HG03095 (cell line): Measurements from ENCODE around the gene TMC6.
"Not testable (repeated sequence)": the region's sequence is repeated elsewhere in the genome, so short reads cannot be mapped to it uniquely, and the experiment has no call there.

Source experiments
- ATAC-seq: cut with Tn5 transposase; IDR thresholded peaks from one replicate; pipeline ENCODE4 v1.9.1; 2021; ENCODE audit warnings: moderate library complexity; ENCODE audit not compliant: unreplicated experiment

The TMC6 gene

GRCh38 chr17:78124081-78124835 lies 4.3 kb downstream of the TMC6 start:
- ATAC-seq = no peak

GRCh38 chr17:78123258-78123929 lies 5.2 kb downstream of the TMC6 start:
- ATAC-seq = no peak

DNA sequence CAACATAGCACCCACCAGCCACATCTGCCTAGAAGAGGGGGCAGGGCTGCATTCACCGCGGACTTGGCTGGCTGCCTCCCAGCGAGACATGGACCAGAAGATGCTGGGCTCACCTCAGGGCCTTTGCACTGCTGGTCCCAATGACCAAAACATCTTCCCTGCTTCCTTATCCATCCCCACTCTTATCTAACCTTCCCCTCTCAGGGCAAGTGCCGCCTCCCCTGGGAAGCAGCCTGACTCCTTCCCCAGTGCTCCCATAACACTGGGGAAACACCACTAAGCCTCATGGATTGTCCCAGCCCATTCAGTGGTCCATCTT lies 5.7 kb downstream of the TMC6 start:
- no peak for ATAC-seq

DNA sequence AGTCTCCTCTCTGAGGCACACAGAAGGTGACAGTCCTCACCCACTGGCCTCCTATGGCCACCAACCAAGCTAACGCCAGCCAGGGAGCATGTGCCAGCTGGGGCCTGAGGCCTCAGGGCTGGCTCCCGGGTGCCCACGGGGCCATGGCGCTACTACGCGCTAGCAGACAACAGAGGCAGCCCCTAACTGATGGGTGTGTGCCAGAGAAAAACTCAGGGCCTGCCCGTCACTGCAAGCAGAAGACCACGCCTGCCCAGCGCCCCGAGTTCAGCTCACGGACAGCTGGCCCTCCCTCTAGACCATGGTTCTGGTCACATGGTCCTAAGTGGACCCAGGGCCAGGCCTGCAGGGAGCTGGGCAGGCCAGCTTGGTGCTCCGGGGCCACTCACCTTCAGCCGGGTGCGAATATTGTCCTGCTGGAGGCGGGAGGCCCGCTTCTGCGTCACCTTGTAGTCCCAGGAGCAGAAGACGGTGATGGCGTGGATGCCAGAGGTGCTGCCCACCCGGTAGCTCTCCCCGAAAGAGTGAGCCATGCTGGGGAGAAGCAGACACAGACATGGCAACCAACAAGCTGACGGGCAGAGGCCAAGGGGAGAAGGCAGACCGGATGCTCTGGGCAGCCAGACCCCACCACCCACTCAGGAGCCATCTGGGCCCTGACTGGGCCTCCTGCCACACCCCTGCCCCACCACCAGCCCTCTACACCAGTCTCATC lies 6.2 kb downstream of the TMC6 start:
- no peak for ATAC-seq

GRCh38 chr17:78121801-78122215 lies 6.7 kb downstream of the TMC6 start:
- ATAC-seq = no peak

DNA sequence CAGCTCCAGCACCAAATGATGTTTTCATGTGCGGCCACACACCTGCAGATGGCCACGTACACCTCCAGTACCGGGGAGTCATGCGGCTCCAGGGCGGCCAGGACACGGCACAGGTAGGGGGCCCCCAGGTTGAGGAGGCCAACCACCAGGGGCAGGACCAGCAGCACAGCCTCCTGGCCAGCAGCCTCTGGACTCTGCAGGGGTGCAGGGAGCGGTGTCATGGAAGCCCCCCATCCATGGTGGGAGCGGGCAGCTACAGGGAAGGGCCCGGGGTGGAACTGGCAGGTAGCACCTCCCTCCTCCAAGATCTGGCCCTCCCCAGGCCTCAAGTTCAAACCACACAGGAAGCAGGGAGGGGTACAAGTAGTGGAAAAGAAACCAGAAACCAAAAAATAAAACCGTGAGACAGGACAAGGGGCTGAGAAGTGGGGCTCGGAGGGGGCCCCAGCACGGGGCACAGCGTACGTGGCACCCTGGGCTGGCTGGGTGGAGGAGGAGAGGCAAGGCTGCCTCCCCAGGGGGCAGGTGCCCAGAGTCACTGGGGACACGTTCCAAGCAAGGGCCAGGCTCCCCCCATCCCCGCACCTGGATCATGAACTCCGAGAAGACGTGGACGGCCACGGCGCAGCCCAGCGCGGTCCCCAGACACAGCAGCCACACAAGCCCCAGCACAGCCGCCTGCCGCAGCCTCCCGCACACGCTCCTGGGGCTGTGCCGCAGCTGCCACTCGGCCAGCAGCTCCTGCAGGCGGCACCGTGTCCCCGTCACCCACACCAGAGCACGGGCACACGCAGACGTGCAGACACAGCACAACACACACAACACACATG lies 7.4 kb downstream of the TMC6 start:
- no peak for ATAC-seq

- no peak for ATAC-seq
Measured at GRCh38 chr17:78120537-78120936, 8.0 kb downstream of the TMC6 start.

DNA sequence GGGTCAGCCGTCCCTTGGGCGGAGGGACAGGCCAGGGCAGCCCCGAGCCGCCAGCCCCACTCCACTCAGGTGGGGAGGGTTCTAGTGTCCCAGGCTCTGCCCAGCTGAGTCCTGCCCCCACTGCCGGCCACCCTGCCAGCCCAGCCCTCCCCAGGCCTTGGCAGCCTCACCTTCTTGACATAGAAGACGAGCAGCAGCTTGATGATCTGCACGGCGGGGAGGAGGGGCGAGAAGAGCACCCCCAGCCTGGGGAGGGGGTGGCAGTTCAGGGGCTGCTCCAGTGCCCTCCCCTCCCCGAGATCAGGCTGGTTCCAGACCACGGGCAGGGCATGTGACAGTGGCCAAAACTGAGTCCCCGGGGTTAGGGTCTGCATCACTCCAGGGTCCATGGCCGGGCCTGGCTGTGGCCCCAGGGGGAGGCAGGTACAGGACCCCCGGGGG lies 9.7 kb downstream of the TMC6 start:
- ATAC-seq = no peak

DNA sequence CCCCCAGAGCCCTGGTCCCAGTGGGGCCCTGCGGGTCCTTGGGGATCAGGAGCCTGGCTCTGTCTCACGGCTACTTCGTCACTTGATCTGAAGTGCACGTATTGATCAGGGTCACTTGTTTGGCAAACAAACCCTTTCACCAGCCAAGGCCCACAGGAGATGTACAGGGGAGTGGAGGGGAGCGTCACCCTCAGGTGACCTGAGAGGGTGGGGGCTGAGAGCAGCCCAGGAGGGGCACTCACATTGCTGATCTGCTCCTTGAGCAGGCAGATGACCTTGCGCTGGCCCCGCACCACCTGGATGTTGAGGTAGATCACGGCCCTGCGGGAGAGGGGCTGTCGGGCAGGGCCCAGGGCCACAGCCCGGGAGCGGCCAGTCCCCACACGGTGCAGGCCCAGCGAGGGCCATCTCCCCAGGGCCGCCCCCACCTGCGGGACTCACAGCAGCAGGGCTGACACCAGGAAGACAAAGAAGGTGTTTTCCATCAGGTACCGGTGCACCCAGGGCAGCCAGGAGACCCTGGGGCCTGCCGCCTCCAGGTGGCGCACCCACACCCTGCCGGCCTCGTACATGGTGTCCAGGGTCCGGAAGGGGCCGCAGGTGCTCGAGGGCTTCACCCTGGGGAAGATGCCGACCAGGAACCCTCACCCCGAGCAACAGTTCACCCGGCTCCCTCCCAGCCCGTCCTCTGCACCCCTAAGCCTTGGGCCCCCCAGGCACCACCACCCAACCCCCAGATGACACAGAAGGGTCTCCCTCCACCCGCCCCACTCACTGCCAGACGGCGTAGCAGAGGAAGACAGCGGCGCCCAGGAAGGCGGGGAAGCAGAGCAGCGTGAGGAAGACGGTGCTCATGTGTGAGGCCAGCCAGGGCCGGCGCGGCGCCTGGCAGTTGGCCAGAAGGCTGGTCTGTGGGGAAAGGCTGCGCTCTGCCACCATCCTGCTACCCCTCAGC lies 11.3 kb downstream of the TMC6 start:
- no peak for ATAC-seq

- ATAC-seq = no peak
Measured at GRCh38 chr17:78116411-78116810, 12.1 kb downstream of the TMC6 start.

DNA sequence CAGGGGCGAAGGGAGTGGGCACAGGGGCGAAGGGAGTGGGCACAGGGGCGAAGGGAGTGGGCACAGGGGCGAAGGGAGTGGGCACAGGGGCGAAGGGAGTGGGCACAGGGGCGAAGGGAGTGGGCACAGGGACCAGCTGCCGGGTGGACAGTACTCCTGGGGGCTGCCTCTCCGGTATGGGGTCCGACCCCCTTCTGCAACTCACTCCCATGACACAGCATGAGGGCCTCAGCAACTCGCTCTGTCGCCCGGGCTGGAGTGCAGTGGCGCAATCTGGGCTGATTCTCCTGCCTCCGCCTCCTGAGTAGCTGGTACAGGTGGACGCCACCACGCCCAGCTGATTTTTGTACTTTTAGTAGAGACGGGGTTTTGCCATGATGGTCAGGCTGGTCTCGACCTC lies 12.8 kb downstream of the TMC6 start:
- ATAC-seq = not testable (repeated sequence)

DNA sequence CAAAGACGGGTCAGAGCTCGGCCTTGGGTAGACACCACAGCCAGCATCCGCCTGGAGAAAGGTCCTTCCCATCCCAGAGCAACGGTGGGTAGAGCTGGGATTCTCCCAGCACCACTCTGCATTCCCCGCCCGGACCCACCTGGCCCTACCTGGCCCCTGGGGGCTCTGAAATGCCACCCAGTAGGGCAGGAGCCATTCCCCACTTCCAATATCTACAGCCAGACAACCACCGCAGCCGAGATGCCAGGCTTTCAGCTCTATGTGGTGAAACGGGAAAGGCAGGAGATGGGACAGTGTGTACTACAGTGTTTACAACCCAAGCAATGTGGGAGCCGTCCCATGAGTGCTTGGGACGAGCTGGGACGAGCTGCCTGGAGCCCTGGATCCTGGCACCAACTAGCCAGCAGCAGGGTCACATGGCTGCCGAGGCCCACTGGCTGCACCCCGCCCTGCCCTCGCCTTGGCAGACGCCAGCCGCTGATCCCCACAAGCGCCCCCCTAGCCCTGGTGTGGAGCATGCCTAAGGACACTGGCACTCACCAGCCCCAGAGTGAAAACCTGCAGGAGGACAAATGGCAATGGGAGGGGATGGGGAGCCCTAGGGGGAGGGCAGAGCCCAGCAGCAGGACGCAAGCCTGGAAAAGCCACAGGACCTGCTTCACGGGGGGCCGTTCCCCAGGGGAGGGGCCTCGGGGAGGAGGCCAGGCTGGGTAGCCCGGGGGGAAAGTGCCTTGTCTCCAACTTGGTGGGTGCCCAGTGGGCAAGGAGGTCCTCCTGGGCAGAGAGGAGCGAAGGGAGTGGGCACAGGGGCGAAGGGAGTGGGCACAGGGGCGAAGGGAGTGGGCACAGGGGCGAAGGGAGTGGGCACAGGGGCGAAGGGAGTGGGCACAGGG lies 13.5 kb downstream of the TMC6 start:
- no peak for ATAC-seq

- no peak for ATAC-seq
Measured at GRCh38 chr17:78113804-78114785, 14.5 kb downstream of the TMC6 start.

DNA sequence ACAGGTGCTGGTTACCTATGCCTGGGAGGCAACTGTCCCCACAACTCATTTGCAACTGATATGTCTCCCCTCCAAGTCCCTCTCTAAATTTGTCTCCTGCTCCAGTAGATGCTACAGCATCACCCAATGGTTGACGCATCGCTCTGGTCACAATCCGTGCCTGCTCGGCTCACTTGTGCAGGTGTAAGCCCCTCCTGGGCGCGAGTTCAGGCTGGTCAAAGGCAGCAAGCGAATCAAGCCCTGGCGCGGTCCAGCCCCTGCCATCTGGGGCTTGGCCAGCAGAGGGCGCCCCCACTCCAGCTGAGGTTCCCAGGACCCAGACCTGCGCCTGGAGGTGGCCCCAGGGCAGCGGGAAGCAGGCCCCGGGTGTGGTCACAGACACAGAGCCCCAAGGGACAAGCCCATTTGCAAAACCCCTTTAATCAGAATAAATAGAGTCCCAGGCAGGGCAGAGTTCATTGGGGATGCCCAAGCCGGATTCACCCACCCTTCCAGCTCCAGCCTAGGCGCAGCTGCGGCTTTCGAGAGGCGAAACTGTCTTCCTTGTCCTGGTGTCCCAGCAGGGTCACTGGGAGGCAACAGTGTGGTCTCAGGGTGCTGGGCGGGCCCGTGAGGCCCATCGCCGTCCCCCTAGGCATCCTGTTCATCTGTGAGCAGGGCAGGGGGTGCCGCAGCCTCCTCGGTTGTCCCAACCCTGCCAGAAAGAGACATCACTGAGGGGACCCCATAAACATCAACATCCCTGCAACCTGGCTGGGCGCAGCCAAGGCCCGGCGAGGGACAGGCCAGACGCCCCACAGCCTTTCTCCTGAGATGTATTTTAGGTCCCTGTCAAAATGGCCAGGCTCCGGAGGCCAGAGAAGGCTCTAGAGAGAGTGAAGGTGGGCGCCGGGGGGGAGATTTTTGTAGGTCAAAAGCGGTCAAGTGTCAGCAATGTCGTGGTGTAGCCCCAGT lies 15.8 kb downstream of the TMC6 start:
- no peak for ATAC-seq

- no peak for ATAC-seq
Measured at GRCh38 chr17:78111727-78112517, 16.6 kb downstream of the TMC6 start.
